A549 (cell line): ENCODE results near the gene SLC7A11.

Experiments used
- BHLHE40 ChIP-seq: IDR thresholded peaks from 2 replicates; pipeline ENCODE4 v1.6.1; 2012; ENCODE audit warnings: low read depth, low read length, inconsistent platforms
- HOXA7 ChIP-seq: fragments of 250-450 bp; sonication (Bioruptor Pico); IDR thresholded peaks from 2 replicates; pipeline ENCODE4 v1.5.0; 2020; ENCODE audit warnings: mild to moderate bottlenecking, moderate library complexity
- MAX ChIP-seq: IDR thresholded peaks from 2 replicates; pipeline ENCODE4 v1.6.1; 2012
- POLR2A ChIP-seq: IDR thresholded peaks from 2 replicates; pipeline ENCODE4 v1.6.1; 2012; ENCODE audit warnings: mild to moderate bottlenecking, low read length
- RFX5 ChIP-seq: fragments of 450-650 bp; IDR thresholded peaks from 2 replicates; pipeline ENCODE4 v1.7.1; 2014; ENCODE audit warnings: antibody characterized with exemption, mild to moderate bottlenecking, moderate library complexity
- TP53 ChIP-seq: fragments of 250-450 bp; sonication (Bioruptor Pico); IDR thresholded peaks from 2 replicates; pipeline ENCODE4 v1.5.0; 2021; ENCODE audit warnings: mild to moderate bottlenecking, moderate library complexity
- ZFP36 ChIP-seq: fragments of 450-650 bp; IDR thresholded peaks from 2 replicates; pipeline ENCODE4 v1.6.1; 2014; ENCODE audit warnings: borderline replicate concordance; ENCODE audit not compliant: partially characterized antibody
- TF ChIP-seq, protein P1 (sequence below): fragments of >200 bp; sonication (Bioruptor Twin); formaldehyde crosslinking; IDR thresholded peaks from 3 replicates; pipeline ENCODE4 v1.5.1; 2016
- TF ChIP-seq, protein P2 (sequence below): IDR thresholded peaks from 2 replicates; pipeline ENCODE4 v1.6.1; 2012

DNA sequence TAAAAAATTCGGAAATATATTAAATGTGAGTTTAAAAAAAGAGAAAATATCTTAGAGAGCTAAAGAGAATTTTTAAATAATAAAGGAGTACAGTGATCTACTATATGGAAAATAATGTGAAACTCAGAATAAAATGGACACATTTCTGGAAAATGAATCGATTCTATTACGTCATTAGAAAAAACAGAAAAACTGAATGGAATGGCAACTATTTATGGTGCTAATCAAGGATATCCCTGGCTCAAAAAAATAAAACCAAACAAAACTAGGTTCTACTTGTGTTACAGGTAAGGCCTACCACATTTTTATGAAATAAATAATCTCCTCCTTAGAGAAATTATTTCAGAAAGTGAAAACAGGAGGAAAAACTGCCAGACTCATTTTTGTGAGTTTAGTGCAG, 5.5 kb upstream of the SLC7A11 start:
- TF ChIP-seq BHLHE40 (no peak), ZFP36 (no peak), POLR2A (no peak), TP53 (CRISPR knock-in tag) (no peak), RFX5 (no peak), MAX (no peak), HOXA7 (CRISPR knock-in tag) (no peak)
- TF ChIP-seq, protein P1, sequence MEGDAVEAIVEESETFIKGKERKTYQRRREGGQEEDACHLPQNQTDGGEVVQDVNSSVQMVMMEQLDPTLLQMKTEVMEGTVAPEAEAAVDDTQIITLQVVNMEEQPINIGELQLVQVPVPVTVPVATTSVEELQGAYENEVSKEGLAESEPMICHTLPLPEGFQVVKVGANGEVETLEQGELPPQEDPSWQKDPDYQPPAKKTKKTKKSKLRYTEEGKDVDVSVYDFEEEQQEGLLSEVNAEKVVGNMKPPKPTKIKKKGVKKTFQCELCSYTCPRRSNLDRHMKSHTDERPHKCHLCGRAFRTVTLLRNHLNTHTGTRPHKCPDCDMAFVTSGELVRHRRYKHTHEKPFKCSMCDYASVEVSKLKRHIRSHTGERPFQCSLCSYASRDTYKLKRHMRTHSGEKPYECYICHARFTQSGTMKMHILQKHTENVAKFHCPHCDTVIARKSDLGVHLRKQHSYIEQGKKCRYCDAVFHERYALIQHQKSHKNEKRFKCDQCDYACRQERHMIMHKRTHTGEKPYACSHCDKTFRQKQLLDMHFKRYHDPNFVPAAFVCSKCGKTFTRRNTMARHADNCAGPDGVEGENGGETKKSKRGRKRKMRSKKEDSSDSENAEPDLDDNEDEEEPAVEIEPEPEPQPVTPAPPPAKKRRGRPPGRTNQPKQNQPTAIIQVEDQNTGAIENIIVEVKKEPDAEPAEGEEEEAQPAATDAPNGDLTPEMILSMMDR, result no peak
- TF ChIP-seq, protein P2, sequence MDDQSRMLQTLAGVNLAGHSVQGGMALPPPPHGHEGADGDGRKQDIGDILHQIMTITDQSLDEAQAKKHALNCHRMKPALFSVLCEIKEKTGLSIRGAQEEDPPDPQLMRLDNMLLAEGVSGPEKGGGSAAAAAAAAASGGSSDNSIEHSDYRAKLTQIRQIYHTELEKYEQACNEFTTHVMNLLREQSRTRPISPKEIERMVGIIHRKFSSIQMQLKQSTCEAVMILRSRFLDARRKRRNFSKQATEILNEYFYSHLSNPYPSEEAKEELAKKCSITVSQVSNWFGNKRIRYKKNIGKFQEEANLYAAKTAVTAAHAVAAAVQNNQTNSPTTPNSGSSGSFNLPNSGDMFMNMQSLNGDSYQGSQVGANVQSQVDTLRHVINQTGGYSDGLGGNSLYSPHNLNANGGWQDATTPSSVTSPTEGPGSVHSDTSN, result no peak
